ENCODE measurements around the gene NRL.

DNA sequence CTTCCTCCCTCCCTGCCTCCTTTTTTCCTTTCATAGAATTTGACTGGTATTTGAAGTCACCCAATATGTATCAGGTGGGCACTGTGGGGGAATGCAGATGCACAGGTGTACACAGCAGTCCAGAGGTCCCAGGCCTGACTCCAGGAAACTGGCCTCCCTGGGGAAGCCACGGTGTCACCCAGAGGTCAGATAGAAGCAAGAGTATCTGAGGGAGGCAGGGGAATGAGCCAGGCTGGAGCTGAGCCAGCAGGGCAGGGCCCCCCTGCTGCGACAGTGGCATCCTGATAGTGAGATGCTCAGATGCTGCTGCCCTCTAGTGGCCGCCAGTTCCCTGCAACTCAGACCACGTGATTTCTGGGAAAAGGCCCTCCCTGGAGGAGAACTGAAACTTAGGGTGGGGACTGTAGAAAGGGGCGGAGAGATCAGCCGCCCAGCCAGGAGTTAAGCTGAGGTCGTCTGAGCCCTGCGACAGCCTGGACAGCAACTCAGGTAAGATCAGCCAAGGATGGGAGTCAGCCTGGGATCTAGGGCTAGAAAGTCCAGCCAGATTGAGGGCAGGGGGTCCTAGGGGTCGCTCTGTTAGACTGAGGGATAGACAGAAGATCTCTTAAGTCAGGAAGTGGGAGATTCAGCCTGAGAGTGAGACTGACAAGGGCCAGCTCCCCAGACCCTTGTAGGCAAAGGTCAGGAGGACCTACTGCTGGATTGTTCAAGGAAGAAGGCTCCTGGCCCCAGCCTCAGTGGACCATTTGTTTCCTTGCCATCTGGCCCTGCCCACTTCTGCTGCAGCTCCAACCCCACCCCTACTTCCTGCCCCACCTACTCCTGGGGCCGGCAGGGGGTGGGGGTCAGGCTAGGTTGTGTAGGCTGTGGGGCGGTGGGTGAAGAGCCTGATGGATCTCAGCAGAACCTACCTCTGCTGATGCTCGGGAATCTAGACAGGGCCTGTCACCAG lies 46.4 kb upstream of the NRL start, which contains the start of gene IRF9:
- TF ChIP-seq, protein P1, sequence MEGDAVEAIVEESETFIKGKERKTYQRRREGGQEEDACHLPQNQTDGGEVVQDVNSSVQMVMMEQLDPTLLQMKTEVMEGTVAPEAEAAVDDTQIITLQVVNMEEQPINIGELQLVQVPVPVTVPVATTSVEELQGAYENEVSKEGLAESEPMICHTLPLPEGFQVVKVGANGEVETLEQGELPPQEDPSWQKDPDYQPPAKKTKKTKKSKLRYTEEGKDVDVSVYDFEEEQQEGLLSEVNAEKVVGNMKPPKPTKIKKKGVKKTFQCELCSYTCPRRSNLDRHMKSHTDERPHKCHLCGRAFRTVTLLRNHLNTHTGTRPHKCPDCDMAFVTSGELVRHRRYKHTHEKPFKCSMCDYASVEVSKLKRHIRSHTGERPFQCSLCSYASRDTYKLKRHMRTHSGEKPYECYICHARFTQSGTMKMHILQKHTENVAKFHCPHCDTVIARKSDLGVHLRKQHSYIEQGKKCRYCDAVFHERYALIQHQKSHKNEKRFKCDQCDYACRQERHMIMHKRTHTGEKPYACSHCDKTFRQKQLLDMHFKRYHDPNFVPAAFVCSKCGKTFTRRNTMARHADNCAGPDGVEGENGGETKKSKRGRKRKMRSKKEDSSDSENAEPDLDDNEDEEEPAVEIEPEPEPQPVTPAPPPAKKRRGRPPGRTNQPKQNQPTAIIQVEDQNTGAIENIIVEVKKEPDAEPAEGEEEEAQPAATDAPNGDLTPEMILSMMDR (IDR thresholded peaks at IDR 0.05): peak; percentile 91
- TF ChIP-seq, protein P2, sequence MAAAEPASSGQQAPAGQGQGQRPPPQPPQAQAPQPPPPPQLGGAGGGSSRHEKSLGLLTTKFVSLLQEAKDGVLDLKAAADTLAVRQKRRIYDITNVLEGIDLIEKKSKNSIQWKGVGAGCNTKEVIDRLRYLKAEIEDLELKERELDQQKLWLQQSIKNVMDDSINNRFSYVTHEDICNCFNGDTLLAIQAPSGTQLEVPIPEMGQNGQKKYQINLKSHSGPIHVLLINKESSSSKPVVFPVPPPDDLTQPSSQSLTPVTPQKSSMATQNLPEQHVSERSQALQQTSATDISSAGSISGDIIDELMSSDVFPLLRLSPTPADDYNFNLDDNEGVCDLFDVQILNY (CRISPR knock-in tag; IDR thresholded peaks at IDR 0.05): no peak
- TF ChIP-seq, protein P3, sequence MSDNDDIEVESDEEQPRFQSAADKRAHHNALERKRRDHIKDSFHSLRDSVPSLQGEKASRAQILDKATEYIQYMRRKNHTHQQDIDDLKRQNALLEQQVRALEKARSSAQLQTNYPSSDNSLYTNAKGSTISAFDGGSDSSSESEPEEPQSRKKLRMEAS (CRISPR knock-in tag; IDR thresholded peaks at IDR 0.05): peak; percentile 50; the same call in 1 of the 2 replicates
- TF ChIP-seq SMAD4 (CRISPR knock-in tag; IDR thresholded peaks at IDR 0.05): no peak
- TF ChIP-seq, protein P4, sequence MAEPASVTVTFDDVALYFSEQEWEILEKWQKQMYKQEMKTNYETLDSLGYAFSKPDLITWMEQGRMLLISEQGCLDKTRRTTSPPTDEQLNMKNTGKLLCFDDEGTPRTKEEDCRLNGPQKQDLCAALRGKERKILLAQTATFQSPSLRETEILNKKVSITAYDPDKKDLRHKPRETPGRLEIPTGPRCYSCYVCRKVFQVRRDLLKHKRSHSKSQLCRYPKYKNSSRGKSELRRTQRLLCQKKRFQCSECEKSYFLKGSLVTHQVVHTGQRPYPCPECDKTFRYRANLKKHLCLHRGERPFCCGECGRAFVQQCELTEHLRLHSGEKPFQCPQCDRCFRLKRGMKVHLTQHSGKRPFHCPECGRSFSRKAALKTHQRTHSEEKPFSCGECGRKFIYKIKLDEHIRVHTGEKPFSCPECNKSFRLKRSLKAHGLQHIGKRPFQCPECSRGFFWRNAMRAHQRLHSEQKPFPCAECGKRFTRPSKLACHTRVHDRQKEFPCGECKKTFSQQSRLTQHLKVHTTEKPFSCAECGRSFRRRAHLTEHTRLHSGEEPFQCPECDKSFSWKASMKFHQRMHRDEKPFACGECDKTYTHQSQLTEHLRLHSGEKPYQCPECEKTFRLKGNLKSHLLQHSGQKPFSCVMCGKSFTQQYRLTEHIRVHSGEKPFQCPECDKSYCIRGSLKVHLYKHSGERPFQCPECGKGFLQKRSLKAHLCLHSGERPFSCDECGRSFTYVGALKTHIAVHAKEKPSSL (CRISPR knock-in tag; conservative IDR thresholded peaks at IDR 0.05): no peak
